Measurements from ENCODE around the gene TLE4. TPM values are rescaled to one million over a fixed set of nuclear protein-coding genes. Genes with fewer than 3 reads are reported as not detected.
"Not testable (repeated sequence)": the region's sequence is repeated elsewhere in the genome, so short reads cannot be mapped to it uniquely, and the experiment has no call there.

Gene TLE4
- total RNA-seq, 1 experiment from 2014 or later: 38.3 TPM

- no peak for DNase-seq (ENCODE audit: low read depth)
Measured at GRCh38 chr9:79598562-79599345, 27.0 kb downstream of the TLE4 start.

- no peak for DNase-seq (ENCODE audit: low read depth)
Measured at GRCh38 chr9:79600466-79600865, 28.7 kb downstream of the TLE4 start.

GRCh38 chr9:79603222-79603920 is 31.6 kb downstream of the TLE4 start:
- no peak for DNase-seq (ENCODE audit: low read depth)

- DNase-seq (ENCODE audit: low read depth): no peak
Measured at GRCh38 chr9:79604149-79604548, 32.4 kb downstream of the TLE4 start.

- no peak for DNase-seq (ENCODE audit: low read depth)
Measured at GRCh38 chr9:79604921-79605562, 33.3 kb downstream of the TLE4 start.

- not testable (repeated sequence) for DNase-seq (ENCODE audit: low read depth)
Measured at GRCh38 chr9:79606529-79606928, 34.8 kb downstream of the TLE4 start.

GRCh38 chr9:79609468-79610018 is 37.8 kb downstream of the TLE4 start:
- no peak for DNase-seq (ENCODE audit: low read depth)

- no peak for DNase-seq (ENCODE audit: low read depth)
Measured at GRCh38 chr9:79610019-79610631, 38.4 kb downstream of the TLE4 start.

GRCh38 chr9:79610791-79611614 is 39.2 kb downstream of the TLE4 start:
- DNase-seq (ENCODE audit: low read depth): peak; percentile 68

- DNase-seq (ENCODE audit: low read depth): no peak
Measured at GRCh38 chr9:79613145-79613544, 41.4 kb downstream of the TLE4 start.

GRCh38 chr9:79615038-79615437 is 43.3 kb downstream of the TLE4 start:
- DNase-seq (ENCODE audit: low read depth): no peak

- DNase-seq (ENCODE audit: low read depth): no peak
Measured at GRCh38 chr9:79616013-79616412, 44.2 kb downstream of the TLE4 start.

- no peak for DNase-seq (ENCODE audit: low read depth)
Measured at GRCh38 chr9:79616971-79617370, 45.2 kb downstream of the TLE4 start.

- no peak for DNase-seq (ENCODE audit: low read depth)
Measured at GRCh38 chr9:79617395-79617794, 45.6 kb downstream of the TLE4 start.

GRCh38 chr9:79619930-79620329 is 48.2 kb downstream of the TLE4 start:
- no peak for DNase-seq (ENCODE audit: low read depth)

- no peak for DNase-seq (ENCODE audit: low read depth)
Measured at GRCh38 chr9:79621916-79622575, 50.3 kb downstream of the TLE4 start.

GRCh38 chr9:79623799-79624721 is 52.3 kb downstream of the TLE4 start:
- DNase-seq (ENCODE audit: low read depth): peak; percentile 21

- no peak for DNase-seq (ENCODE audit: low read depth)
Measured at GRCh38 chr9:79629721-79630120, 58.0 kb downstream of the TLE4 start.
